GM21529 (cell line): ENCODE results near the gene FARP2.
A peak's percentile ranks its signal among the peaks of the same experiment; 100 is the strongest.
"Not testable (repeated sequence)": the region's sequence is repeated elsewhere in the genome, so short reads cannot be mapped to it uniquely, and the experiment has no call there.

Experiments used
- ATAC-seq: cut with Tn5 transposase; IDR thresholded peaks from one replicate; pipeline ENCODE4 v1.9.1; 2021; ENCODE audit not compliant: unreplicated experiment

The FARP2 gene

DNA sequence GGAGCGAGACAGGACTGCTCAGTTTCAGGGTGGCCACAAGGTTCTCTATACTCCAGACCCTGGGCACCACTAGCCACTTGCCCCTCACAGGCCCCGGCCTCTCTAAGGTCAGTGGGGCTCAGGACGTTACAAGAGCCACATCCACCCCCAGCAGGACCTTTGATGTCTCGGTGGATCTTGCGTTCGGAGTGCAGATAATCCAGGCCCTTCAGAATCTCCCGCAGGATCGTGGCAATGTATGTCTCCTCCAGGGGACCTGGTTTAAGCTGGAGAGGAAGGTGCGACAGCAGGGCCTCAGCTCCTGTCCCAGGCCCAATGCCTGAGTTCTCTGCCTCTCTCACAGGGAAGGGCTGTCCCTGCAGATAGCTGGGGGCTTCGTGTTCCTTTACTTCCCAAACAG lies 143.9 kb downstream of the FARP2 start:
- no peak for ATAC-seq

- ATAC-seq: no peak
These were observed 144.4 kb downstream of the FARP2 start for GRCh38 chr2:241500431-241500975.

GRCh38 chr2:241501099-241501541 lies 145.0 kb downstream of the FARP2 start:
- no peak for ATAC-seq

- ATAC-seq: no peak
These were observed 145.5 kb downstream of the FARP2 start for GRCh38 chr2:241501551-241501950.

DNA sequence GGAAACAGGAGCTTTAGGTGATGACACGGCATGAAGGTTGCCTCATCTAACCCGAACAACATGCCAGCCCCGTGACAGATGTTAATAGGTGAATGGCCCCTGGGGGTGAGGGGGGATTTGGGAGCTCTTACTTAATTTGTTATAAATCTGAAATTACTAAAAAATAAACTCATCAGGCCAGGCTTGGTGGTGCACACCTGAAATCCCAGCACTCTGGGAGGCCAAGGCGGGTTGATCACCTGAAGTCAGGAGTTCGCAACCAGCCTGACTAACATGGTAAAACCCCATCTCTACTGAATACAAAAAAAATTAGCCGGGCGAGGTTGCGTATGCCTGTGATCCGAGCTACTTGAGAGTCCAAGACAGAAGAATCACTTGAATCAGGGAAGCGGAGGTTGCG lies 146.2 kb downstream of the FARP2 start:
- ATAC-seq: no peak

- ATAC-seq: no peak
These were observed 147.8 kb downstream of the FARP2 start for GRCh38 chr2:241503776-241504392.

DNA sequence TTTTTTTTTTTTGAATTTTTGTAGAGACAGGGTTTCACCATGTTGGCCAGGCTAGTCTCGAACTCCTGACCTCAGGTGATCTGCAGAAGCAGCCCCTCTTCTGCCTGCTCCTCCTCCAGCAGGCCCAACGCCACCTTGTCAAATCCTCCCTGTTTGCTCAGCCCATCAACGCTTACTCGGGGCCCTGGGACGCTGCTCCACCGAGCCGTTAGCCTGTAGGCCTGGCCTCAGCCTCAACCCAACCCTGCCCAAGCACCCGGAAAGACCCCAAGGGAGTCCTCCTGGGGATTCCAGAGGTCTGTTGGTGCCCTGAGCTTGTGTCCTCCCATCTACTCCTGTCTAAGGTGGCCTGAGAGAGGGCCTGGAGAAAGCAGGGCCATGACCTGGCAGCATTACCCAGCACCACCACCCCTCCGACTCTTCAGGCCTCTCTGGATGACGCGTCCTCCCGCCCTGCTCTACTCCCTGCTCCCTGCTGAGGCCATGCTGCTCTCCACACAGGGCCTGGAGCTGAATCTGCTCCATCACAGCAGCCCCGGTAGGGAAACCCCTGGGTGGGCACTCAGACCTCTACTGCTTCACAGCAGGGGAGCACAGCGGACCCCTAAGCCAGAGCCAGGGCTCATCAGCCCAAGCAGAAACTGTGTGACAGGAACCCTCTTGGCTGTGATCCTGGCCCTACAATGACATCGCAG lies 149.1 kb downstream of the FARP2 start:
- no peak for ATAC-seq

DNA sequence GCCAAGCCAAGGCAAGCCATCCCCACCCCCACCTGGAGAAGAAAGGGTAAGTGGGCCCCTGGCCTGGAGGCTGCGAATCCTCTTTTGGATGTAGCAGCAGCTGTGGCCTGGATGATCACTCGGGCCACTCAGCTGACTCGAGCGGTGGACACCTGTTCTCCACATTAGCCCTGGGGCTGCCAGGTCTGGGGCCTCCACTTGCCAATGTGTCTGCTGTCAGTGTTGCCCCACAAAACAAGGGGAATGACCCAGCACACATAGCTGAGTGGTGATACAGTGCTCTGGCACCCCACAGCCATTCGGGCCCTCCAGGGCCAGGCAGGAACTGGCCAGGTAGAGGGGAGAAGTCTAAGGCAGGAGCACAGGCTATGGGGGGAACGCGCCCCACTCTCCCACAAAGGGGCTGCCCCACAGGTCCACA lies 149.7 kb downstream of the FARP2 start:
- ATAC-seq: no peak

GRCh38 chr2:241506317-241506716 lies 150.2 kb downstream of the FARP2 start:
- not testable (repeated sequence) for ATAC-seq

- ATAC-seq: no peak
These were observed 150.8 kb downstream of the FARP2 start for GRCh38 chr2:241506793-241507429.

DNA sequence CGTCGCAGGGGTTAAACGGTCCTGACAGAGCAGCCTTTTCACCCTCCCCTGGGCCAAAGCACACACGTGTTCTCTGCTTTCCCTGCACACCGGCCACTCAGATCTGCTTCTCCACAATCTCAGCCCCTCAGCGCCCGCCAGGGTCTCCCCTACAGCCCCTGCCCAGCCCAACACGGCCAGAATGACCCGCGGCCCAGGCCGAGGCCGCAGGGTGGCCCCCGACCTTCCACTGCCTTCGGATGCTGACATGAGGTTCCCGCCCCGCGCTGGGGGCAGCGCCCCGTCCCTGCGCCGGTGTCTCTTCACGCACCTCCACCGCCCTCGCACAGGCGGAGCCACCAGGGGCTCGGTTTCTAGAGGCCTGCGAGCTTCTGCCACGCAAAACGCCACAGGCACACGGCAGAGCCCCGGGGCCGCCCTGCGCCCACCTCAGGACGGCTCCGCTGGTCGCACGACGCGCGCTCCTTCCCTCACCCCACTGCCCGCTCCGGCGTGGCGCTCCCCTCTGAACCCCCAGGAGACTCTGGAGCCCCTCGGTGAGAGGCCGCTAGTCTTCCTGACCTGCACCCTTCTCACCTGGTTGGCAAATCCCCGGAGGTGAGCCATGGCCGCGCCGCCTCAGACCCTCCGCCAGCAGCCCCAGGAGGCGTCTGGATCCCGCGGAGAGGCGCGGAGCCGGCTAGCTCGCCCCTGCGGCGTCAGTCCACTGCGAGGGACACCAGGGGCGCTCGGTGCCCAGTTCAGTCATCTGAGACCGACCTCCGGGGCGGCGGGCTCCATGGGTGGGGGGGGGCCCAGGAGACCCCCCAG lies 151.6 kb downstream of the FARP2 start:
- peak; percentile 15 for ATAC-seq

DNA sequence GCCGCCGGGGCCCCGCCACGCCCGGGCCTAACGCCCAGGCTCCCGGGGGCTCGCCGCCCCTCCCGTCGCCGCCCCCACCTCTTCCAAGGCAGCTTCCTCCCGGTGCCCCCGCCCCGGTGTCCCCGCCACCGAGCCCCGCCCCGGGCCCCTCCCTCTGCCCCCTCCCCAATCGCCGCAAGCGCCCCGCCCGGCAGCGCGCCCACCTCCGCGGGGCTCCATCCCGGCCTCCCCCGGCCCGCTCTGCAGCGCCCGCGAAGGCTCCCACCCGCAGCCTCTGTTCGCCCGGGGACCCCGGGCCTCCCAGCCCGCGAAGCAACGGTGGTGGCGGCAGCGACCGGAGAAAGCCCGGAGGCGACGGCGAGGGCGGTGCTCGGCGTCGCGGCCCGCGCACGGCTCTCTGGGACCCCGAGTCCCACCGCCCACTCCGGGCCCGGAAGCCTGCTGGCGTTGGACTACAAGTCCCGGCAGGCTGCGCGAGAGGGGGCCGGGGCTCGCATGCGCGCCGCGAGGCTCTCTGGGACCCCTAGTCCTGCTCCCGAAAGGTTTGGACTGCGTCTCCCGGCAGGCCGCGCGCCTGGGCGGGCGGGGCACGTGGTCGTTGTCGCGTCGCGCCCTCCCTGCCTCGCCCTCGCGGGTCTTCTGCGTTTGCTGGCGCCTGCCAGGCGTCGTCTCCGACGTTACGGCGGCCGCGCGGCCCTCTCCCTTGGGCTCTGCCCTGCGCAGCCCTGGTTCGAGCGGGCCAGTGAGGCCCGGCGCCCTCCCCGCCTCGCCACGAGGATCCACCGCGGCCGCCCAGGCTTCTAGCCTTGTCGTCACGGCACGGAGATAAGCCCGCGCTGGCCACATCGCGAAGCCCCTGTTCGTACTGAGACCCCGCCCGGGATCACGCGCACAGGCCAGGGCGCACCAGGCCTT lies 152.4 kb downstream of the FARP2 start, which contains the start of gene STK25:
STK25 (minus strand) TSS at position 345 of the 915 bp plus-strand sequence. CDS start 549 bp downstream, outside the sequence.
- ATAC-seq: peak; percentile 93

GRCh38 chr2:241509155-241509784 lies 153.2 kb downstream of the FARP2 start:
- no peak for ATAC-seq

DNA sequence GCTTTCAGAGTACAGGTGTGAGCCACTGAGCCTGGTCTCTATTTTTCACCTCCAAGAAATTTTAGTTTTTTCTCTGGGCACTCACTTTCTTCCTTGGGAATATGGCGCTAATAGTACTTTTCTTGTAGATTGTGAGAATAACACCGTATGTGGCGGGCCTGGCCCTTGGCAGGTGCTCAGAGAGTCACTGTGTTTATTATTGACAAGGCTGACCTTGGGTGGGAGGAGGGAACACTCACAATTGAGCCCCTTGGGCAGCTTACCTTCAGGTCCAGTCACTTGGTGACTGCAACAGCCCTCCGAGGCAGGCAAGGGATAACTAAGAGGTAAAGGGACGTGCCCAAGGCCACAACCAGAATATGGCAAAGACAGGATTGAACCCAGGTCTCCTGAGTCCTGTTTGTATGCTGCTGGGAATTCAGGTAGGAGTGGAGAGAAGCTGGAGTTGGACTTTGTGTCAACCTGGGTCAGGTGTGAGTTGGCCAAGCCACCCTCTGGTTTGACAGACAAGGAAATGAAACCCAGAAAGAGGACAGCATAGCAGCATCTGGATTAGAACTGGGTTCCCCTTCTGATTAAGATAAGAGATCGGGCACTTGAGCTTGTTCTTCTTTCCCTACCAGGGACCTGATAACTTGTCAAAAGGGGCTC lies 155.1 kb downstream of the FARP2 start:
- no peak for ATAC-seq

GRCh38 chr2:241514553-241514952 lies 158.5 kb downstream of the FARP2 start:
- no peak for ATAC-seq

DNA sequence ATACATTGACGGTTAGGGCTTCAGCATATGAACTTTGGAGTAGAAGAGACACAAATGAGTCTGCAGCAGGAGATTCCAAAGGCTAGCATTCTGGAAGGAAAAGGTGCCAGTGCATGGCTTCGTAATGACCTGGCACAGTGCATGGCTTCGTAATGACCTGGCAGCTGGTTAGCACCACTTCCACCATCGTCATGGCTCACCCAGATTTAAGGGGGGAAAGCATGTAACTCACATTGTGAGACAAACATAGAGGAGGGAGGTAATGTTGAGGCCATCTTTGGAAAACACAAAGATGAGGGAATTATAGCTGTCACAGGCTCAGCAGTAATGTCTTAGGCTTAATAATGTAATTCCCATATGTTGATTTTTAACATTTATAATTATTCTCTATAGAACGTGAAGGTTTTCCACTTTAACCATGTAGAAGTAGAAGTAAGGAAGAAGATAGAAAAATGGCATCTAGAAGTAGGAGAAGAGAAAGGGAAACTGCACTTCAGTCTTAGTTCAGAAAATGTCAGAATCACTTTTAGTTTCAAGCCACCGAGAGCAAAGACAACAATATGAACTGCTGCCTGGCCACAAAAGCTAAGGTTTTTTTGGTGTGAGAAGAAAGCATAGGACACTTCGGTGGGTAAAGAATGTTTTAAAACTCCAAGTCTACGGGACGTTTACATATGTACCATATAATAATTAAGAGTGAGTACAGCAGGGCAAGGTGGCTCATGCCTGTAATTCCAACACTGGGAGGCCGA lies 159.1 kb downstream of the FARP2 start:
- peak; percentile 70 for ATAC-seq

GRCh38 chr2:241516520-241516965 lies 160.5 kb downstream of the FARP2 start:
- no peak for ATAC-seq

DNA sequence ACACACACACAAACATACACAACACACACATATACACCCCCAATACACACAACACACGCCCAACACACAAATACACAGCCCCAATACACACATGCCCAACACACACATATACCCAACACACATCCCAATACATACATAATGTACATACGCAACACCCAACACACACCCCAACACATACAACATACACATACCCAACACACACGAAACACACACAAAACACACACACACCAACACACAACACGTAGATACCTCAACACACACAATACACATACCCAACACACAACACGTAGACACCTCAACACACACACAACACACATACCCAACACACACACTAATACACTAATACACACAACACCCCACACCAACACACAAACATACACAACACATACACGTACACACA lies 161.2 kb downstream of the FARP2 start:
- ATAC-seq: no peak
